ENCODE results near the gene FBXL3.
"Not testable (repeated sequence)": the region's sequence is repeated elsewhere in the genome, so short reads cannot be mapped to it uniquely, and the experiment has no call there.

FBXL3 gene

DNA sequence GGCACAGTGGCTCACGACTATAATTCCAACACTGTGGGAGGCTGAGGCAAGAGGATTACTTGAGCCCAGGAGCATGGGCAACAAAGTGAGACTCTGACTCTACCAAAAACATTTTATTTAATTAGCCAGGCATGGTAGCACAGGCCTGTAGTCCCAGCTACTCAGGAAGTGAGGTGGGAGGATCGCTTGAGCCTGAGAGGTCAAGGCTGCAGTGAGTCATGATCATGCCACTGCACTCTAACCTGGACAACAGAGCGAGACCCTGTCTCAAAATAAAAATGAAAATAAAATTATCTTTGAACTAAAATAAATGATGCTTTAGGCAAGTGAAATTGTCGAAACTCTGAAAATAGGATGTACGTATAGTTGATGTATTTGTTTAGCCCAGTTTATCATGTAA lies 43.3 kb downstream of the FBXL3 start:
- DNase-seq (ENCODE audit: low read depth), result no peak

GRCh38 chr13:76982061-76982460 lies 44.9 kb downstream of the FBXL3 start:
- no peak for DNase-seq (ENCODE audit: low read depth)

DNA sequence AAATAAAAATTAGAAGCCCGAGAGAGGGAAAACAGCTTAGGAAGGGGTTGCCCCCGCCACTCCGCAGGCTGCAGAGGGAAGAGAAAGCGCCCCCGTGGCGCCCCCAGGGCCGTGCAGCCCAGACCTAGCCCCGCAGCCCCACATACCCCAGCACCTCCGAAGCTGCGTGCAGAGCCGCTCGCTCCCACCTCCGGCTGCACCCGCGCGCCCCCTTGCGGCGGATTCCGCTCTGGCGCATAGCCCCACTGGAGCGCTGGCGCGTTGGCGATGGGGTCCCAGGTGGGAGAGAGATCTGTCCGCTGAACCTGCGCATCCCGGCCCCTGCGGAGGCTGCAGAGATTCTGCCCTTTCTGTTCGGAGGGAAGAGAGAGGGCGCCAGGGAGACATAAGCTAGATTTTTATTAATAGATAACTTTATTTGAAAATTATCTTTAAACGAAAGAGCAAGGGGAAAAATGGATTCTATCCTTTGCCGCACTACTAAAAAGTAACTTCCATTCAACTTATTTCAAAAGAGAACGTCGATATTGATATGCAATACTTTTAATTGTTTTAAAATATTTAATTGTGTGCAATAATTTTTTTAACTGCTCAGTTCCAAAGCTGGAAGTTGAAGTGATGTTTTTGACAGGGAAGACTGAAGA lies 46.8 kb downstream of the FBXL3 start:
- DNase-seq (ENCODE audit: low read depth), result peak; percentile 25

GRCh38 chr13:76976929-76977328 lies 50.0 kb downstream of the FBXL3 start:
- DNase-seq (ENCODE audit: low read depth), result no peak

GRCh38 chr13:76976490-76976889 lies 50.5 kb downstream of the FBXL3 start:
- no peak for DNase-seq (ENCODE audit: low read depth)

DNA sequence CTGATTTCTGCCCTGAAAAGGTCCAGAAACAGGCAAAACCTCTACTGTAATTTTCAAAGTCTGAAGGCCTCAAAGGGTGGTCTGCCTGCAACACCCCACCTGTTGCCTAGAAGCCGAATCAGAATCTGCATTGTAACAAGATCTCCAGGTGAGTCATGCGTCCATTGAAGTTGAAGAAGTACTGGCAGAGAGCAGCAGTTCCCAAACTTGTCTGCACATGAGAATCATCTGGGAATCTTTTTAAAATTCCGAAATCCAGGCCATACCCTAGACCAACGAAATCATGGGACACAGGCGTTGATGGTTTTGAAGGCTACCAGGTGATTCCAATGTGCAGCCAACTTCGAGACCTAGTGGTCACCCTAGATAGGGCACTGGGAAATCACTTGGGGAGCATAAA lies 51.1 kb downstream of the FBXL3 start:
- DNase-seq (ENCODE audit: low read depth), result no peak

- DNase-seq (ENCODE audit: low read depth), result no peak
Observed at GRCh38 chr13:76974618-76974975, 52.4 kb downstream of the FBXL3 start.

- no peak for DNase-seq (ENCODE audit: low read depth)
Observed at GRCh38 chr13:76973920-76974617, 52.9 kb downstream of the FBXL3 start.

DNA sequence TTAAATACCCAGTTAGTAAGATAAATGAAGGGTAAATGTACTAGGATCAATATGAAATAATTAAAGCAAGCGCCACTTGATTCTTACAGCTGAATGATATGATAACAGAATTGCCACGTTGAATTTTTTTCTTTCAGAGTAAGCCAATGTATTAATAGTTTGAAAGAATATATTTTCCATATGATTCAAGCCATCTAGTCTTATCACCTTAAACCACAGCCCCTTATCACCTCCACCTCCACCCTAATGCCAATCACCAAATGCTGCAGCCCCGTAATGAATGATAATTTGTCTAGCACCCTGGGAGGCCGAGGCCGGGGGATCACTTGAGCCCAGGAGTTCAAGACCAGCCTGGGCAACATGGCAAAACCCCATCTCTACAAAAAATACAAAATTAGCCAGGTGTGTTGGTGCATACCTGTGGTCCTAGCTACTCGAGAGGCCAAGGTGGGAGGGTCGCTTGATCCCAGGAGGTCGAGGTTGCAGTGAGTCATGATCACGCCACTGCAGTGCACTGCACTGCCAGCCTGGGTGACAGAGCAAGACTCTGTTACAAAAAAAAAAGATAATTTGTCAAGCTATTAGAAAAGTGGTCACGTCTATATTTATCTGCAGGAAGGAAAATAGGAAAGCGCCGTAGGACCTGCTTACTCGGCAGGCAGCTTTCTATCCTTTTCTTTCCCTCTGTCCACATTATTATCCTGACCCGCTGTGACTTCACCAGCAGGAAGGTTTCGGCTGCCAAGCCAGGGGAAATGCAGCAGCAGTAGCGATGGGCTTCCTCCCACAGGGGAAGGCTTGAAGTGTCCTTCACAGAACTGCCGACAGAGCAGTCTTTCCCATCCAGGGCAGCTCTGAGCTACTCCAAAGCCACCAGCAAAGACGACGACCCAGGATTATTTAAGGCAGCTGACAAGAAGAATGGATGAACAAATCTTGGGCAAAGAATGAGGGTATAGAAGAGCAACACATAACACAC lies 54.8 kb downstream of the FBXL3 start:
- no peak for DNase-seq (ENCODE audit: low read depth)

DNA sequence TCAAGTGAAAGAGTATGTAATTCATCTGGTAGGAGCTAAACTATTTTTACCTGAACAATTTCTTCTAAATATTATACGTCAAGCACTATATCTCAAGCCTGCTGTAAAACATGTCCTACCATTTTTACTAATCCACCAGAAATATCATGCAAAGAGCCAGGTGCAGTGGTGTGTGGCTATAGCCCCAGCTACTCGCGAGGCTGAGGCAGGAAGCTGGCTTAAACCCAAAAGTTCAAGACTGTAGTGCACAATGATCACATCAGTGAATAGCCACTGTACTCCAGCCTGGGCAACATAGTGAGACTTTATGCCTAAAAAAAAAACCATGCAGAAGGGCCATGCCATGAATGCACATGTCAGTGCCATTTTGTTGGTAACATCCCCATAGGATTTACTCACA lies 55.7 kb downstream of the FBXL3 start:
- DNase-seq (ENCODE audit: low read depth), result no peak

GRCh38 chr13:76969488-76970365 lies 57.2 kb downstream of the FBXL3 start:
- no peak for DNase-seq (ENCODE audit: low read depth)

DNA sequence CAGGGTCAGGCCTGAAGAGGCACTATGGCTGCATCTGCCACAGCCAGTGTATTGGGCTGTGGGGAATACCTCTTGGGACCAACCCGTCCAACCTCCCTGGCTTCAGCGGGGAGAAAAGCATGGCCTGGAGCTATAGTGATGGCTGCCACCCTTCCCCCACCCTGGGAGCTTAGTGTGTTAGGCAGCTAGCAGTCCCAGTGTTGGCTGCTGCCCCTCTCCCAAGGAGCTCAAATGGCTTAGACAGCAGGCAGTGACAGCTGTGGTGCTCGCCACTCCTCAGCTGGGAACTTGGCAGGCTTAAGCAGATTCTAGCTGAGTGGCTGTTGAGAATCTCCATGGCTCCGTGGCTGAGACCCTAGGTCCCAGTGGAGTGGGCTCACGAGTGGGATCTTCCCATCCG lies 58.9 kb downstream of the FBXL3 start:
- DNase-seq (ENCODE audit: low read depth), result no peak

DNA sequence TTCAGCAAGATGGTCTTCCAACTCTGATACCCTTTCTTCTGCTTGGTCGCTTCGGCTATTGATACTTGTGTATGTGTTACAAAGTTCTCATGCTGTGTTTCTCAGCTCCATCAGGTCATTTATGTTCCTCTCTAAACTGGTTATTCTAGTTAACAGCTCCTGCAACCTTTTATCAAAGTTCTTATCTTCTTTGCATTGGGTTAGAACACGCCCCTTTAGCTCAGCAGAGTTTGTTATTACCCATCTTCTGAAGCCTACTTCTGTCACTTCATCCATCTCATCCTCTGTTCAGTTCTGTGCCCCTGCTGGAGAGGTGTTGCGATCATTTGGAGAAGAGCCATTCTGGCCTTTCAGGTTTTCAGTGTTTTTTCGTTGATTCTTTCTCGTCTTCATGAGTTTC lies 59.9 kb downstream of the FBXL3 start:
- no peak for DNase-seq (ENCODE audit: low read depth)

- peak; percentile 77 for DNase-seq (ENCODE audit: low read depth)
Observed at GRCh38 chr13:76965759-76966421, 61.1 kb downstream of the FBXL3 start.

DNA sequence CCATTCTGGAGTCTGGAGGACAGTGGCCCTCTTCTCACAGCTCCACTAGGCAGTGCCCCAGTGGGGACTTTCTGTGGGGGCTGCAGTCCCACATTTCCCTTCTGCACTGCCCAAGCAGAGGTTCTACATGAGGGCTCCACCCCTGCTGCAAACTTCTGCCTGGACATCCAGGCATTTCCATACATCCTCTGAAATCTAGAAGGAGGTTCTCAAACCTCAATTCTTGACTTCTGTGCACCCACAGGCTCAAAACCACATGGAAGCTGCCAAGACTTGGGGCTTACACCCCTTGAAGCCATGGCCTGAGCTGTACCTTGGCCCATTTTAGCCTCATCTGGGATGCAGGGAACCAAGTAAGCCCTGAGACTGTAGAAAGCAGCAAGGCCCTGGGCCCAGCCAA lies 67.2 kb downstream of the FBXL3 start:
- not testable (repeated sequence) for DNase-seq (ENCODE audit: low read depth)

GRCh38 chr13:76958841-76959432 lies 68.0 kb downstream of the FBXL3 start:
- DNase-seq (ENCODE audit: low read depth), result no peak

DNA sequence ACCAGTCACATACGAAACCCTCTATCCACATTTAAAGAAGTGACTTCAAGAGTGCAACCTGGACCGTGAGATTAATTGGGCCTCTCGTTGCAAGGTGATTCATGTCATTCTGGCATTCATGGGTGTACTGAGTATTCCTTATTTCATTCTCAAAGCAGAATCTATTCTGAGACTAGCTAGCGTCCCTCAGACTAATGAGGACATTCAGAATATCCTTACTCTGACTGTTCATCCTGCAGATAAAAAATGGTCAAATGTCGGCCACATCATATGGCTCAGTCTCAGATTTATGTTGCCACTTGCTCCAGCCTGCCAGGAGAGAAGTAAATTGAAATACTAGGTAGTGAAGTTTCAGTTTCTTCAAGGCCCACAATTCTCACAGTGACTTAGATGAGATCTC lies 71.3 kb downstream of the FBXL3 start:
- DNase-seq (ENCODE audit: low read depth), result no peak

Measured in stromal cell of bone marrow (primary cell).